Activated CD4-positive, CD25-positive, alpha-beta regulatory T cell (primary cell): ENCODE measurements around the gene RCCD1.
A peak's percentile ranks its signal among the peaks of the same experiment; 100 is the strongest.

Experiments used
- DNase-seq, 4 experiments: peaks; one replicate each; lab custom pipeline; 2025; lab: John Stamatoyannopoulos, UW

The RCCD1 gene

GRCh38 chr15:90942354-90943120 lies 12.1 kb upstream of the RCCD1 start:
- no peak for DNase-seq

- no peak for DNase-seq
Observed at GRCh38 chr15:90945091-90945490, 9.6 kb upstream of the RCCD1 start.

- DNase-seq, result no peak
Observed at GRCh38 chr15:90946538-90946937, 8.1 kb upstream of the RCCD1 start.

GRCh38 chr15:90946941-90947576 lies 7.6 kb upstream of the RCCD1 start:
- no peak for DNase-seq

GRCh38 chr15:90947577-90948357 lies 6.9 kb upstream of the RCCD1 start:
- DNase-seq, result no peak

- DNase-seq, result no peak
Observed at GRCh38 chr15:90948506-90948905, 6.2 kb upstream of the RCCD1 start.

GRCh38 chr15:90949979-90950675 lies 4.6 kb upstream of the RCCD1 start:
- DNase-seq, result no peak

GRCh38 chr15:90950676-90951075 lies 4.0 kb upstream of the RCCD1 start:
- no peak for DNase-seq

- DNase-seq, result no peak
Observed at GRCh38 chr15:90952901-90953677, 1.6 kb upstream of the RCCD1 start.

- no peak for DNase-seq
Observed at GRCh38 chr15:90953947-90954711, 555 bp upstream of the RCCD1 start.

- no peak for DNase-seq
Observed at GRCh38 chr15:90955624-90956273, 1.1 kb downstream of the RCCD1 start.

- DNase-seq, result peak; percentile 25 to 43 (median 36)
Observed at GRCh38 chr15:90956274-90957030, 1.8 kb downstream of the RCCD1 start.

- no peak for DNase-seq
Observed at GRCh38 chr15:90957031-90957790, 2.5 kb downstream of the RCCD1 start.

- no peak for DNase-seq
Observed at GRCh38 chr15:90957791-90958190, 3.1 kb downstream of the RCCD1 start.

- DNase-seq, result no peak
Observed at GRCh38 chr15:90959028-90959595, 4.4 kb downstream of the RCCD1 start.

- DNase-seq, result no peak
Observed at GRCh38 chr15:90959894-90960293, 5.2 kb downstream of the RCCD1 start.

GRCh38 chr15:90960298-90961091 lies 5.8 kb downstream of the RCCD1 start:
- no peak for DNase-seq
